GM23248 (cell line): ENCODE measurements around the gene CHMP6. TPM values are rescaled to one million over a fixed set of nuclear protein-coding genes. Genes with fewer than 3 reads are reported as not detected.

Experiments
- DNase-seq: peaks from one replicate; pipeline ENCODE4 v3.0.0-alpha.2; 2015
- H2AFZ ChIP-seq: fragments of 200-600 bp; sonication (generic); 2 replicates; pipeline ENCODE4 v1.6.1; 2016; ENCODE audit warnings: antibody characterized with exemption
- H3F3A ChIP-seq: fragments of 200-600 bp; sonication (generic); 2 replicates; pipeline ENCODE4 v1.6.1; 2016; ENCODE audit warnings: mild to moderate bottlenecking, antibody characterized with exemption, mixed run types; ENCODE audit not compliant: insufficient read depth
- H3K27ac ChIP-seq: fragments of 200-600 bp; sonication (generic); 2 replicates; pipeline ENCODE4 v1.5.1; 2016; ENCODE audit warnings: mild to moderate bottlenecking
- H3K27me3 ChIP-seq: fragments of 200-600 bp; sonication (generic); replicated peaks from 2 replicates; pipeline ENCODE4 v1.6.1; 2016; ENCODE audit warnings: mild to moderate bottlenecking; ENCODE audit not compliant: insufficient read depth
- H3K36me3 ChIP-seq: fragments of 200-600 bp; sonication (generic); 2 replicates; pipeline ENCODE4 v1.6.1; 2016; ENCODE audit warnings: low read depth, mild to moderate bottlenecking
- H3K4me1 ChIP-seq: fragments of 200-600 bp; sonication (generic); 2 replicates; pipeline ENCODE4 v1.6.1; 2016; ENCODE audit warnings: mild to moderate bottlenecking; ENCODE audit not compliant: insufficient read depth
- H3K4me2 ChIP-seq: fragments of 200-600 bp; sonication (generic); one replicate; pipeline ENCODE4 v1.6.1; 2016; ENCODE audit warnings: mild to moderate bottlenecking; ENCODE audit not compliant: unreplicated experiment
- H3K4me3 ChIP-seq: fragments of 200-600 bp; sonication (generic); 2 replicates; pipeline ENCODE4 v1.5.1; 2016; ENCODE audit warnings: mild to moderate bottlenecking
- H3K79me2 ChIP-seq: fragments of 200-600 bp; sonication (generic); 2 replicates; pipeline ENCODE4 v1.6.1; 2016; ENCODE audit warnings: mild to moderate bottlenecking; ENCODE audit not compliant: insufficient read depth
- H3K9ac ChIP-seq: fragments of 200-600 bp; sonication (generic); 2 replicates; pipeline ENCODE4 v1.6.1; 2016; ENCODE audit warnings: mild to moderate bottlenecking
- H3K9me2 ChIP-seq: fragments of 200-600 bp; sonication (generic); 2 replicates; pipeline ENCODE4 v1.6.1; 2016; ENCODE audit warnings: mixed run types, mild to moderate bottlenecking, moderate library complexity; ENCODE audit not compliant: insufficient read depth
- H3K9me3 ChIP-seq: fragments of 200-600 bp; sonication (generic); one replicate; pipeline ENCODE4 v1.6.1; 2017; ENCODE audit warnings: low read depth
- H4K20me1 ChIP-seq: fragments of 200-600 bp; sonication (generic); 2 replicates; pipeline ENCODE4 v1.6.0; 2016; ENCODE audit not compliant: insufficient read depth
- EZH2 ChIP-seq: fragments of 200-600 bp; sonication (generic); IDR thresholded peaks from 2 replicates; pipeline ENCODE4 v1.6.1; 2018; ENCODE audit warnings: antibody characterized with exemption, mild to moderate bottlenecking; ENCODE audit not compliant: insufficient read depth, poor library complexity, severe bottlenecking
- EZH2phosphoT487 ChIP-seq: fragments of 200-600 bp; sonication (generic); IDR thresholded peaks from 2 replicates; pipeline ENCODE4 v1.6.1; 2018; ENCODE audit warnings: antibody characterized with exemption, moderate library complexity, mild to moderate bottlenecking, low read depth; ENCODE audit not compliant: insufficient read depth
- WGBS, 2 experiments: methylation state at CpG; one replicate each; pipeline ENCODE4 v1.1.6; 2015 to 2017; ENCODE audit warnings: low lambda C conversion rate in 2 of 2, low coverage in 1 of 2; ENCODE audit errors: missing lambda C conversion rate in 2 of 2; 5-methylcytosine and 5-hydroxymethylcytosine counted together
- in situ Hi-C: fragments of 300-500 bp; cut with MboI; formaldehyde crosslinking; loops from 2 replicates; pipeline ENCODE4 v1.15.0; 2020
- polyA plus RNA-seq: library from polyadenylated mRNA; unstranded; fragments of >200 nt; fragmentation: Nextera tagmentation; extraction: Ambion mirVana; gene quantifications from 2 replicates; pipeline ENCODE4 v1.2.1, GENCODE V29; 2016
- total RNA-seq: library from RNA; depleted of rRNA; stranded (reverse); fragments of >200 nt; shearing (Covaris generic); gene quantifications from 2 replicates; pipeline ENCODE4 v1.2.3, GENCODE V29; 2014

CHMP6 gene
- total and polyA plus RNA-seq, 2 experiments from 2014 or later: 14.1 to 34.0 TPM

DNA sequence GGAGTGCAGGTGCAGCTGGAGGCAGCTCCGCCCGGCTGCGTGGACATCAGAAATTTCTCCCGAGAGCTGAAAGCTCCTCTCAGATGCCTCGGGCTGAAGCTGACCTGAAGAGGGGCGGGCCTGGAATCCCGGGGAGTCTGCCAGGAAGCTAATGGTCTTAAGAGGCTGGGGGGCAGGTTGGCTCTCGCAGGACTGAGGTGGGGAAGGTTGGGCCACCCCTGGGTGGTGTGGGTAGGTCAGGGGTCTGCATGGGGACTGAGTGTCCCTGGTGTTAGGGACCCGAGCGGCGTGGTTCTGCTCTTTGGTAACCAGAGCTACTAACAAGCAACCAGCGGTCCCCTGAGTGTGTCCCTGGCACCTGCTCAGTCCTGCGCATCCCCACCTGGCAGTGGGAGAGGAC, 3.5 kb downstream of the CHMP6 start:
- in situ Hi-C loops: no loop called here

DNA sequence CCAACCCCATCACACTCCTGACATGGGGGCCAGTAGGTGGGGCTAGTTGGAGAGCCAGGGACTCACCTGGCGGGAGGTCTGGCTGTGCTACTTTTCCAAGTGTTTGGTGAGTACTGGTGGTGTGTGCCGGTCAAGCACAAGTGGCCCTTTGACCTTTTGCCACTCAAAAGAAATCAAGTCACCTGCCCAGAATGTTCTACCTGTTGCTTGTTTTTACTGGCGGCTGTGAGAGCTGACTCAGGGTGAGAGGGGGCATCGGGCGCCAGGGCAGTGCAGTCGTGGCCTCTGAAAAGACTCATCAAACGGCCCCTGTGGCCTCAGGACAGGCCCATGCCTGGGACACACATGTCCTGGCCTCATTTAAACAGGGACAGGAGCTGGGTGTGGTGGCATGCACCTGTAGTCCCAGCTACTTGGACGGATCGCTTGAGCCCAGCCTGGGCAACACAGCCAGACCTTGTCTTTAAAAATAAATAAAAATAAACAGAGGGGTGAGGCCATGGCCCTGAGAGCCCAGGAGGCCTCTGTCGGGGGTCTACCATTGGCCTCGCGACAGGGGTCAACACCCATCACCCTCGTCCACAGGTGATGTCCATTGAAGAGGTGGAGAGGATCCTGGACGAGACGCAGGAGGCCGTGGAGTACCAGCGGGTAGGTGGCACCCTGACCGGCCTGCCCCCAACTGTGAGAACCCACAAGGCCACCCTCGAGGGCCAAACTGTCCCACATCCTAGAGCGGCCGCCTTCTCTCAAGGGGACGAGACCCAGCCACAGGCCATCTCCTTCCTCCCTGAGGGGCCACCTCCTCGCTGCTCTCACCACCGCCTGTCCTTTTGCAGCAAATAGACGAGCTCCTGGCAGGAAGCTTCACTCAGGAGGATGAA, 5.0 kb downstream of the CHMP6 start:
- in situ Hi-C loops: no loop called here
- no peak for TF ChIP-seq EZH2
- TF ChIP-seq EZH2phosphoT487: no peak
- no peaks in the 10 kb centered on the region for H4K20me1 ChIP-seq
- H3F3A ChIP-seq: no peaks in the 10 kb centered on the region
- no peak overlapping the region for H2AFZ ChIP-seq
- H3K9me2 ChIP-seq: no peaks in the 10 kb centered on the region
- WGBS, 2 experiments: 92 to 94% methylated on average over 23 to 25 of the region's 25 CpGs
- H3K27ac ChIP-seq: no peak overlapping the region
- no peak for DNase-seq
- H3K4me2 ChIP-seq: no peak overlapping the region
- 0 out of 2 replicates have a peak, but pooled peaks cover 4% of the 10 kb centered on the region for H3K4me1 ChIP-seq
- no peaks in the 10 kb centered on the region for H3K36me3 ChIP-seq
- no peaks in the 10 kb centered on the region for H3K9me3 ChIP-seq
- no peak overlapping the region for H3K4me3 ChIP-seq
- peaks cover 11% of the 10 kb centered on the region for H3K79me2 ChIP-seq
- H3K27me3 ChIP-seq: no peaks in the 10 kb centered on the region
- H3K9ac ChIP-seq: no peak overlapping the region

More for the DNA sequence above, 3.5 kb downstream of the CHMP6 start:
- no peak overlapping the region for H3K4me3 ChIP-seq
- DNase-seq: no peak
- no peak overlapping the region for H3K27ac ChIP-seq
- H3K9me3 ChIP-seq: no peaks in the 10 kb centered on the region
- peaks cover 14% of the 10 kb centered on the region for H3K79me2 ChIP-seq
- 87 to 89% methylated on average over 13 of the region's 13 CpGs for WGBS, 2 experiments
- H3K4me1 ChIP-seq: 0 out of 2 replicates have a peak, but pooled peaks cover 4% of the 10 kb centered on the region
- TF ChIP-seq EZH2 (no peak), EZH2phosphoT487 (no peak)
- H3F3A ChIP-seq: no peaks in the 10 kb centered on the region
- no peaks in the 10 kb centered on the region for H3K36me3 ChIP-seq
- H3K9me2 ChIP-seq: no peaks in the 10 kb centered on the region
- H2AFZ ChIP-seq: no peak overlapping the region
- H3K9ac ChIP-seq: no peak overlapping the region
- no peaks in the 10 kb centered on the region for H4K20me1 ChIP-seq
- H3K4me2 ChIP-seq: no peak overlapping the region
- H3K27me3 ChIP-seq: no peaks in the 10 kb centered on the region

DNA sequence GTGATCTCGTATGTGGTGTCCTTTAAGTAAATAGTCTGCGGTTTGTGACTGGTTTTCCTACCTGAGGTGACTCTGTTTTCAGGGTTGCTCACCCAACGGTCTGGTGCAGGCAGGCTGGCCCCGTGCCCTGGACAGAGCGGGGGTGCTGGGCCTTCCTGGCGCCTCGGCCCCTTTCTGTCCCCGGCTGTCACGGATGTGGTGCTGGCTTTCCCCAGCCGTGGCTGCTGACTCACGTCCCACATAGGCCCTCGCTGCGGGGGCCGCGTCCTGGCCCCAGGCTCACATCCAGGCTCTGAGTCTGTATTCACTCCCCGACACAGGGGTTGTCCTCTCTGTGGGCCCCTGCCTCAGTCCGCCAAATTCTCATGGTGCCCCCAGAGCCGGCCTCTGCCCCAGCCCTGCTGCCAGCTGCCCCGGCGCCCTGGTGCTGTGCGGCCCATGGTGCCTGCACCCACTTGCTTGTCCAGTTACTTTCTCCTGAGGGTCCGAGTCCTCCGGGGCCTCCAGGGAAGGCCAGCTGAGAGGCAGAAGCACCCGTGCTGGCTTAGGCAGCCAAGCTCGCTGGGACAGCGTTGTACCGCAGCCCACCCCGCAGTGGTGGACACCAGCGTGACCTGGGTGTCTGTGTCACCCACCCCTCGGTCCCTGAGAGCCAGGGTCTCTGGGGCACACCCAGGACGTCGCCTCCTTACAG, 5.9 kb downstream of the CHMP6 start:
- no peak overlapping the region for H3K27ac ChIP-seq
- DNase-seq: no peak
- H3F3A ChIP-seq: no peaks in the 10 kb centered on the region
- TF ChIP-seq EZH2 (no peak), EZH2phosphoT487 (no peak)
- in situ Hi-C loops: no loop called here
- H3K9ac ChIP-seq: no peak overlapping the region
- H3K9me3 ChIP-seq: no peaks in the 10 kb centered on the region
- H2AFZ ChIP-seq: no peak overlapping the region
- H3K4me2 ChIP-seq: no peak overlapping the region
- WGBS, 2 experiments: 88 to 93% methylated on average over 32 of the region's 32 CpGs
- peaks cover 7% of the 10 kb centered on the region; the same call in 1 of the 2 replicates for H3K79me2 ChIP-seq
- peaks cover 3% of the 10 kb centered on the region; the same call in 1 of the 2 replicates for H3K27me3 ChIP-seq
- H3K4me1 ChIP-seq: 0 out of 2 replicates have a peak, but pooled peaks cover 9% of the 10 kb centered on the region
- no peaks in the 10 kb centered on the region for H3K36me3 ChIP-seq
- no peaks in the 10 kb centered on the region for H4K20me1 ChIP-seq
- no peaks in the 10 kb centered on the region for H3K9me2 ChIP-seq
- no peak overlapping the region for H3K4me3 ChIP-seq

DNA sequence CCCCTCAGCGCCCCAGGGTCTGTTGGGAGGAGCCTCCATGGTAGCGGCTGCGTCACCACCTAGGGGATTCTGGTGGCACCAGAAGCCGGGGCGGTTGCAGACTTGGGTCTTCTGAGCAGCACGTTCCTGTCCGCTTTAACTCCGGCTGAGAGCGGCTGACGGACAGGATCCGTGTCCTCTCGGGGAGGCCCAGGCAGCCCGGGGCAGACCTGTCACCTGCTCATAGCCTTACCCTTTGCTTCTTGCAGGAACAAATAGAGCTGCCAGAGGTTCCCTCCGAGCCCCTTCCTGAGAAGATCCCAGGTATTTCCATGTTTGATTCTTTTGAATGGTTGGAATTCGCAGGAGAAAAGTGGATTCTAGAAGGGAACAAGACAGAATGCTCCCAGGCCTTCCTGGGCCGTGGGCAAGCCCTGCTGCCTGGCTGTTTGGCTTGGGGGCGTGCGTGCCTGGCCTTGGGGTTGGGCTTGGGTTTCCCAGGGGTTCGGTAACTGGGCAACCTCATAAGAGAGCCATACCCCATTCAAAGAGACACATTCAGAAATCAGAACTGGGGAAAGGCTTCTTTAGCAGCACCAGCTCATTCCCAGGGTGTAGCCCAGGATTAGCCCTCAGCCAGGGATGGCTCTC, 6.6 kb downstream of the CHMP6 start:
- no peak for TF ChIP-seq EZH2phosphoT487
- no peak for TF ChIP-seq EZH2
- Histone ChIP-seq H2AFZ (no peak overlapping the region), H3K27ac (no peak overlapping the region), H3F3A (no peaks in the 10 kb centered on the region), H3K36me3 (no peaks in the 10 kb centered on the region), H3K4me3 (no peak overlapping the region), H4K20me1 (no peaks in the 10 kb centered on the region), H3K4me1 (0 out of 2 replicates have a peak, but pooled peaks cover 5% of the 10 kb centered on the region), H3K4me2 (no peak overlapping the region), H3K9me2 (no peaks in the 10 kb centered on the region), H3K79me2 (peaks cover under 1% of the 10 kb centered on the region; the same call in 1 of the 2 replicates), H3K9me3 (no peaks in the 10 kb centered on the region), H3K27me3 (peaks cover 10% of the 10 kb centered on the region; the same call in 1 of the 2 replicates), H3K9ac (no peak overlapping the region)
- WGBS, 2 experiments: 97% methylated on average over 18 to 19 of the region's 19 CpGs
- in situ Hi-C loops: no loop called here
- no peak for DNase-seq
